ENCODE results near the gene NCOA1. TPM values are rescaled to one million over a fixed set of nuclear protein-coding genes. Genes with fewer than 3 reads are reported as not detected.

NCOA1 gene
- total RNA-seq, 1 experiment from 2014 or later = 15.4 TPM

GRCh38 chr2:24538720-24539119 is 47.7 kb downstream of the NCOA1 start:
- BruUV-seq (replicated peaks) = no TSS peak
- Mint-ChIP-seq H3K4me1 (ENCODE audit: insufficient read depth, unreplicated experiment) (no peaks in the 10 kb centered on the region), H3K4me3 (ENCODE audit: unreplicated experiment) (no peak overlapping the region), H3K27me3 (ENCODE audit: insufficient read depth, unreplicated experiment) (no peaks in the 10 kb centered on the region), H3K9me3 (ENCODE audit: unreplicated experiment) (peaks cover 30% of the 10 kb centered on the region), H3K36me3 (ENCODE audit: insufficient read depth, unreplicated experiment) (peaks cover 6% of the 10 kb centered on the region), H3K27ac (ENCODE audit: low read depth, unreplicated experiment) (no peak overlapping the region)
- ChIA-PET POLR2A (interaction anchor here (1.0 kb wide), 1 partner anchor 11 kb away, joined by 6 read pairs; no protein-coding TSS in a partner anchor), CTCF (interaction anchor here (0.8 to 1.5 kb wide), 2 partner anchors 8 to 26 kb away, joined by 3 to 4 read pairs; no protein-coding TSS in a partner anchor)
- intact Hi-C loops (cut with micrococcal nuclease) = no loop called here
- no peak for TF ChIP-seq CTCF (IDR thresholded peaks at IDR 0.05; ENCODE audit: unreplicated experiment)
- DNase-seq (ENCODE audit: unreplicated experiment) = no peak

- no peak for DNase-seq (ENCODE audit: unreplicated experiment)
- POLR2A ChIA-PET = no interaction called here
- peaks cover 6% of the 10 kb centered on the region for H3K36me3 Mint-ChIP-seq (ENCODE audit: insufficient read depth, unreplicated experiment)
- no TSS peak for BruUV-seq (replicated peaks)
- no peaks in the 10 kb centered on the region for H3K27me3 Mint-ChIP-seq (ENCODE audit: insufficient read depth, unreplicated experiment)
- CTCF ChIA-PET = no interaction called here
- no peak overlapping the region for H3K4me3 Mint-ChIP-seq (ENCODE audit: unreplicated experiment)
- H3K27ac Mint-ChIP-seq (ENCODE audit: low read depth, unreplicated experiment) = no peak overlapping the region
- H3K9me3 Mint-ChIP-seq (ENCODE audit: unreplicated experiment) = peaks cover 35% of the 10 kb centered on the region
- intact Hi-C loops (cut with micrococcal nuclease) = no loop called here
- no peaks in the 10 kb centered on the region for H3K4me1 Mint-ChIP-seq (ENCODE audit: insufficient read depth, unreplicated experiment)
- TF ChIP-seq CTCF (IDR thresholded peaks at IDR 0.05; ENCODE audit: unreplicated experiment) = no peak
Observed at GRCh38 chr2:24539258-24539657, 48.2 kb downstream of the NCOA1 start.

- BruUV-seq (replicated peaks) = no TSS peak
- H3K27me3 Mint-ChIP-seq (ENCODE audit: insufficient read depth, unreplicated experiment) = no peaks in the 10 kb centered on the region
- intact Hi-C loops (cut with micrococcal nuclease) = no loop called here
- H3K27ac Mint-ChIP-seq (ENCODE audit: low read depth, unreplicated experiment) = no peak overlapping the region
- H3K36me3 Mint-ChIP-seq (ENCODE audit: insufficient read depth, unreplicated experiment) = peaks cover 6% of the 10 kb centered on the region
- H3K4me1 Mint-ChIP-seq (ENCODE audit: insufficient read depth, unreplicated experiment) = no peaks in the 10 kb centered on the region
- CTCF ChIA-PET = interaction anchor here (0.6 kb wide), 1 partner anchor 132 kb away, joined by 3 read pairs; no protein-coding TSS in a partner anchor
- H3K4me3 Mint-ChIP-seq (ENCODE audit: unreplicated experiment) = no peak overlapping the region
- no peak for DNase-seq (ENCODE audit: unreplicated experiment)
- POLR2A ChIA-PET = no interaction called here
- no peak for TF ChIP-seq CTCF (IDR thresholded peaks at IDR 0.05; ENCODE audit: unreplicated experiment)
- peaks cover 37% of the 10 kb centered on the region for H3K9me3 Mint-ChIP-seq (ENCODE audit: unreplicated experiment)
Observed at GRCh38 chr2:24540011-24540477, 49.0 kb downstream of the NCOA1 start.

- POLR2A ChIA-PET = no interaction called here
- Mint-ChIP-seq H3K9me3 (ENCODE audit: unreplicated experiment) (peaks cover 30% of the 10 kb centered on the region), H3K27me3 (ENCODE audit: insufficient read depth, unreplicated experiment) (no peaks in the 10 kb centered on the region), H3K4me1 (ENCODE audit: insufficient read depth, unreplicated experiment) (no peaks in the 10 kb centered on the region), H3K27ac (ENCODE audit: low read depth, unreplicated experiment) (no peak overlapping the region), H3K4me3 (ENCODE audit: unreplicated experiment) (no peak overlapping the region), H3K36me3 (ENCODE audit: insufficient read depth, unreplicated experiment) (no peaks in the 10 kb centered on the region)
- CTCF ChIA-PET = no interaction called here
- no TSS peak for BruUV-seq (replicated peaks)
- intact Hi-C loops (cut with micrococcal nuclease) = no loop called here
- TF ChIP-seq CTCF (IDR thresholded peaks at IDR 0.05; ENCODE audit: unreplicated experiment) = no peak
- DNase-seq (ENCODE audit: unreplicated experiment) = no peak
Observed at GRCh38 chr2:24541621-24542020, 50.6 kb downstream of the NCOA1 start.

Data from MCF 10A (cell line).